ENCODE measurements around the gene SIX2.

The SIX2 gene

DNA sequence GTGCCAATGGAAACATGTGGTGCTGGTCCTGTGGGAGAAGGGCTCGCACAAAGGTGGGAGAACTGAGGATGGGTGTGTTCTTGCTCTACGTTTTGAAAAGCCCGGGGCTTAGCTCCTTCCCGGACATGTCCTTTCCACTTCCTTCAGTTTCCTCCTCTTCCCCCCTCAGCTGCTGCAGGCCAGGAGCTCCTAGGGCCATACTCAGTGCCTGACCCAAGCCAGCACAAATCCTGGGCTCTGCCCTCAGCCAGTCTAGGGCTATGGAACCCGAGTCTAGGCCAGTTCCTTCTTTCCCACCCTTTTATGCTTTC lies 1.4 kb upstream of the SIX2 start:
- no peaks in the 10 kb centered on the region for H3K9me2 ChIP-seq (replicated peaks; ENCODE audit: low read depth, low read length)
- H4K20me1 ChIP-seq (ENCODE audit: insufficient read depth, low read length, poor library complexity, severe bottlenecking): no peaks in the 10 kb centered on the region
- H3K79me2 ChIP-seq (ENCODE audit: insufficient read depth, low read length): no peaks in the 10 kb centered on the region
- H3K4me3 ChIP-seq (ENCODE audit: low read length, poor library complexity, severe bottlenecking): no peak overlapping the region
- H3K9me3 ChIP-seq (ENCODE audit: insufficient read depth, low read depth, low read length): no peaks in the 10 kb centered on the region
- H2AFZ ChIP-seq (ENCODE audit: low read length): no peak overlapping the region
- no peaks in the 10 kb centered on the region for H3F3A ChIP-seq (ENCODE audit: low read depth)
- no peaks in the 10 kb centered on the region for H3K36me3 ChIP-seq (ENCODE audit: insufficient read depth, low read length)
- no peaks in the 10 kb centered on the region for H3K27me3 ChIP-seq (ENCODE audit: insufficient read depth, low read length, poor library complexity, severe bottlenecking)
- H3K9ac ChIP-seq (ENCODE audit: low read depth, low read length, poor library complexity, severe bottlenecking): no peak overlapping the region
- no peak overlapping the region for H3K4me2 ChIP-seq (ENCODE audit: low read depth, low read length, poor library complexity, severe bottlenecking)
- H3K4me1 ChIP-seq (ENCODE audit: insufficient read depth, low read length, poor library complexity, severe bottlenecking): no peaks in the 10 kb centered on the region
- no peak for TF ChIP-seq EZH2phosphoT487 (IDR thresholded peaks at IDR 0.05; ENCODE audit: borderline replicate concordance)
- TF ChIP-seq, protein P1, sequence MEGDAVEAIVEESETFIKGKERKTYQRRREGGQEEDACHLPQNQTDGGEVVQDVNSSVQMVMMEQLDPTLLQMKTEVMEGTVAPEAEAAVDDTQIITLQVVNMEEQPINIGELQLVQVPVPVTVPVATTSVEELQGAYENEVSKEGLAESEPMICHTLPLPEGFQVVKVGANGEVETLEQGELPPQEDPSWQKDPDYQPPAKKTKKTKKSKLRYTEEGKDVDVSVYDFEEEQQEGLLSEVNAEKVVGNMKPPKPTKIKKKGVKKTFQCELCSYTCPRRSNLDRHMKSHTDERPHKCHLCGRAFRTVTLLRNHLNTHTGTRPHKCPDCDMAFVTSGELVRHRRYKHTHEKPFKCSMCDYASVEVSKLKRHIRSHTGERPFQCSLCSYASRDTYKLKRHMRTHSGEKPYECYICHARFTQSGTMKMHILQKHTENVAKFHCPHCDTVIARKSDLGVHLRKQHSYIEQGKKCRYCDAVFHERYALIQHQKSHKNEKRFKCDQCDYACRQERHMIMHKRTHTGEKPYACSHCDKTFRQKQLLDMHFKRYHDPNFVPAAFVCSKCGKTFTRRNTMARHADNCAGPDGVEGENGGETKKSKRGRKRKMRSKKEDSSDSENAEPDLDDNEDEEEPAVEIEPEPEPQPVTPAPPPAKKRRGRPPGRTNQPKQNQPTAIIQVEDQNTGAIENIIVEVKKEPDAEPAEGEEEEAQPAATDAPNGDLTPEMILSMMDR (conservative IDR thresholded peaks at IDR 0.05; ENCODE audit: low read length): no peak

DNA sequence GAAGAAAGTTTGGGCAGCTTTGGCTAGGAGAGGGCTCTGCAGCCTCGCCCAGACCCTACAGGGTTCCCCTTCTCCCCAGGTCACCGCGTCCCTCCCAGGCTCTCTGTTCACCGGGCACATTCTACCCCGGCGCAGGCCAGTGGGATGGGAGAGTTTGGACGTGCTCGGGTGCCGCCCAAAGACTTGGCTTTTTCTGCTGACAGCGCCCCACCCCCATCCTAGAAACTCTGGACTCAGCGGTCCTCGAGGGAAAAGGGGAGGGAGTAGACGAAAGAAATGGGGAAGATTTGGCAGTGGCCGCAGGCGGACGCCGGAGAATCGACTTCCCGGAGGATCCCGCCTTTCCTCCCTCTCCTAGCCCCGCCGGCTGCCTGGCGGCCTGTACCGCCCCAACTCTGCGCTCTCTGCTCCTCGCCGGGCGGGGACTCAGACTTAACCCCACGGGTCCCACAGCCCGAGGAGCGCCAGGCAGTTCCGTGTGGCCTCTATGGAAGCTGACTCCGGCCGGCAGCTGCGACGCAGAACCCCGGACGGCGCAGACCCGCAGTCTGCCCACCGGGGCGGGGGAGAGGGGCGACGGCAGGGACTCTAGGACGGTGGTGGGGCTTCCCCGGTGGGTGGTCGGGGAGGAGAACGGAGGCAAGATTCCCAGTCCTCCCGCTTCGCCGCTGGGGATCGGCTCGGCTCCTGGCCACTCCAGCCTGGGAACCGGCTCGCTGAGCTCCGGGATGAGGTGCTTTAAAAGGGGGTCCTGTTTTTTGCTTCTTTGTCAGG lies 863 bp upstream of the SIX2 start:
- no peaks in the 10 kb centered on the region for H3K27me3 ChIP-seq (ENCODE audit: insufficient read depth, low read length, poor library complexity, severe bottlenecking)
- TF ChIP-seq, protein P1 (conservative IDR thresholded peaks at IDR 0.05; ENCODE audit: low read length): no peak
- TF ChIP-seq EZH2phosphoT487 (IDR thresholded peaks at IDR 0.05; ENCODE audit: borderline replicate concordance): no peak
- H3K4me3 ChIP-seq (ENCODE audit: low read length, poor library complexity, severe bottlenecking): no peak overlapping the region

GRCh38 chr2:45008296-45009129 lies 739 bp downstream of the SIX2 start:
- H3K27me3 ChIP-seq (ENCODE audit: insufficient read depth, low read length, poor library complexity, severe bottlenecking): no peaks in the 10 kb centered on the region
- H3K79me2 ChIP-seq (ENCODE audit: insufficient read depth, low read length): no peaks in the 10 kb centered on the region
- H3K36me3 ChIP-seq (ENCODE audit: insufficient read depth, low read length): no peaks in the 10 kb centered on the region
- TF ChIP-seq EZH2phosphoT487 (IDR thresholded peaks at IDR 0.05; ENCODE audit: borderline replicate concordance): no peak
- TF ChIP-seq, protein P1 (conservative IDR thresholded peaks at IDR 0.05; ENCODE audit: low read length): no peak
- no peak overlapping the region for H3K4me3 ChIP-seq (ENCODE audit: low read length, poor library complexity, severe bottlenecking)
- no peaks in the 10 kb centered on the region for H3K9me2 ChIP-seq (replicated peaks; ENCODE audit: low read depth, low read length)
- H4K20me1 ChIP-seq (ENCODE audit: insufficient read depth, low read length, poor library complexity, severe bottlenecking): no peaks in the 10 kb centered on the region
- H3K4me2 ChIP-seq (ENCODE audit: low read depth, low read length, poor library complexity, severe bottlenecking): no peak overlapping the region
- no peaks in the 10 kb centered on the region for H3K4me1 ChIP-seq (ENCODE audit: insufficient read depth, low read length, poor library complexity, severe bottlenecking)
- no peaks in the 10 kb centered on the region for H3K9me3 ChIP-seq (ENCODE audit: insufficient read depth, low read depth, low read length)
- no peak overlapping the region for H3K9ac ChIP-seq (ENCODE audit: low read depth, low read length, poor library complexity, severe bottlenecking)
- H2AFZ ChIP-seq (ENCODE audit: low read length): no peak overlapping the region
- H3F3A ChIP-seq (ENCODE audit: low read depth): no peaks in the 10 kb centered on the region

More for the DNA sequence above, 863 bp upstream of the SIX2 start:
- Histone ChIP-seq H3K9me2 (replicated peaks; ENCODE audit: low read depth, low read length) (no peaks in the 10 kb centered on the region), H3K36me3 (ENCODE audit: insufficient read depth, low read length) (no peaks in the 10 kb centered on the region), H2AFZ (ENCODE audit: low read length) (no peak overlapping the region), H3F3A (ENCODE audit: low read depth) (no peaks in the 10 kb centered on the region), H3K79me2 (ENCODE audit: insufficient read depth, low read length) (no peaks in the 10 kb centered on the region), H3K9me3 (ENCODE audit: insufficient read depth, low read depth, low read length) (no peaks in the 10 kb centered on the region), H4K20me1 (ENCODE audit: insufficient read depth, low read length, poor library complexity, severe bottlenecking) (no peaks in the 10 kb centered on the region), H3K4me2 (ENCODE audit: low read depth, low read length, poor library complexity, severe bottlenecking) (no peak overlapping the region), H3K4me1 (ENCODE audit: insufficient read depth, low read length, poor library complexity, severe bottlenecking) (no peaks in the 10 kb centered on the region), H3K9ac (ENCODE audit: low read depth, low read length, poor library complexity, severe bottlenecking) (no peak overlapping the region)
